ENCODE results near the gene ABHD16A.

ABHD16A gene

GRCh38 chr6:31702819-31703716, at the start of gene ABHD16A:
Gene ABHD16A, minus strand, starts transcription at chr6:31703324. Its CDS starts 43 bp downstream, at chr6:31703281.
- peak; percentile 87 for DNase-seq

GRCh38 chr6:31752739-31753319, 49.7 kb upstream of the ABHD16A start:
- no peak for DNase-seq

DNA sequence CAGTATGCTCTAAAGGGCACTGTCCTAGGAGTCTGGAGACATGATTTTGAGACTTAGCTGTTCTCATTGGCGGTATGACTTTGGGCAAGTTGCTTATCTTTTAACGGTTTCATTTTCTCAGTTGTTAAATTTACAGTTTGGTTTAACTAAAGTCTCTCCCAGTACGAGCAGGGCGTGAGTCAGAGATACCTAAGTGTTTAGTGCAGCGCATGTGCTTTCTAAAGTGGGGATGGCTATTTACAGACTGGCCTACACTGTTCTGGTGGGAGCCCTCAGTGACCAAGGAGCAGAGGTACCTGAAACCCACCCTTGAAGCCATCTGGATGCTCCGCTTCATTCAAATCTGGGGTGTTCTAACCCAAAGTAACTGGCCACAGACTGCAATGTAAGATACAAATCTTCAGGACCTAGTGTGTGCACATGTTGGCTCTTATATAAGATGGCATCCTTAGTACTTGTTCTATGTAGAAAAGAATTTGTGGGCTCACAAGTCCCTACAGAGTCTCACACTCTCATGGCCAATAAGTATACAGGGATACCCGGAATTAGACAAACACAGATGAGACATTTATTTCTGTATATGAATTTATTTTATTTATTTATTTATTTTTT, 47.4 kb upstream of the ABHD16A start:
- no peak for DNase-seq

DNA sequence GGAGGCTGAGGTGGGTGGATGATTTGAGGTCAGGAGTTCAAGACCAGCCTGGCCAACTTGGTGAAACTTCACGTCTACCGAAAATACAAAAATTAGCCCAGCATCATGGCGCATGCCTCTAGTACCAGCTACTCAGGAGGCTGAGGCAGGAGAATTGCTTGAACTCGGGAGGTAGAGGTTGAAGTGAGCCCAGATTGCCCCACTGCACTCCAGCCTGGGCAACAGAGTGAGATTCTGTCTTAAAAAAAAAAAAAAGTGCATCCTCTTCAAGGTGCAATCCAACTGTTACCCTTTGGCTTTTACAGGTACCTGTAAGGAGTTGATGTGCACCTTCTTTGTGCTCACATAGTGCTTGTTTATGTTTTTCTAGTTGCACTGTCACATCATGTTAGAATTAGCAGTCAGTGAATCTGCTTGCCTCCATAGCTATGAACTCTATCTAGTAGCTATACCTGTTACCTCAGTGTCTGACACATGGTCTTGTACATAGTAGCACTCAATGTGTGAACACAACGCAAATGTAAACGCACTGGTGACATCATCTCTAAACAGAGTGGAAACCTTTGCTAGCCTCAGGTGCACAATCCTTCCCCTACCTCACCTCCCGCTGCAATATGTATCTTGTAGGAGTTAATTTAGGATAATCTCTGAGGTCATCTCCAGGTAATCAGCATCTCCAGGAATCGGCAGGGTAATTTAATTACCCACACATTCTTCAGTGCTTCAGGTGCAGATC, 46.3 kb upstream of the ABHD16A start:
- no peak for DNase-seq

- DNase-seq: no peak
These were observed 41.3 kb upstream of the ABHD16A start for GRCh38 chr6:31744422-31744821.

- DNase-seq: no peak
These were observed 39.8 kb upstream of the ABHD16A start for GRCh38 chr6:31742894-31743293.

DNA sequence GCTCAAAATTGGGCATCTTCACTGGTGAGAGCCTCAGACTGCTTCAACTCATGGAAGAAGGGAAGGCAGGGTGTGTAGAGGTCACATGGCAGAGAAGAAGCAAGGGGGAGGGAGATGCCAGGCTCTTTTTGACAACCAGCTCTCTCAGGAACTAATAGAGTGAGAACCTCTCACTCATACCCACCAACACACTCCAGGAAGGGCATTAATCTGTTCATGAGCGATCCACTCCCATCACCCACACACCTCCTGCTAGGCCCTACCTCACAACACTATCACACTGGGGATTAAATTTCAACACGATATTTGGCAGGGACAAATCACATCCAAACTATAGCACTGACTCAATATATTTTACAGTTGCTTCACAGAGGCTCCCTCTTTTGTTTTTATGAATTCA, 38.7 kb upstream of the ABHD16A start:
- DNase-seq: no peak

DNA sequence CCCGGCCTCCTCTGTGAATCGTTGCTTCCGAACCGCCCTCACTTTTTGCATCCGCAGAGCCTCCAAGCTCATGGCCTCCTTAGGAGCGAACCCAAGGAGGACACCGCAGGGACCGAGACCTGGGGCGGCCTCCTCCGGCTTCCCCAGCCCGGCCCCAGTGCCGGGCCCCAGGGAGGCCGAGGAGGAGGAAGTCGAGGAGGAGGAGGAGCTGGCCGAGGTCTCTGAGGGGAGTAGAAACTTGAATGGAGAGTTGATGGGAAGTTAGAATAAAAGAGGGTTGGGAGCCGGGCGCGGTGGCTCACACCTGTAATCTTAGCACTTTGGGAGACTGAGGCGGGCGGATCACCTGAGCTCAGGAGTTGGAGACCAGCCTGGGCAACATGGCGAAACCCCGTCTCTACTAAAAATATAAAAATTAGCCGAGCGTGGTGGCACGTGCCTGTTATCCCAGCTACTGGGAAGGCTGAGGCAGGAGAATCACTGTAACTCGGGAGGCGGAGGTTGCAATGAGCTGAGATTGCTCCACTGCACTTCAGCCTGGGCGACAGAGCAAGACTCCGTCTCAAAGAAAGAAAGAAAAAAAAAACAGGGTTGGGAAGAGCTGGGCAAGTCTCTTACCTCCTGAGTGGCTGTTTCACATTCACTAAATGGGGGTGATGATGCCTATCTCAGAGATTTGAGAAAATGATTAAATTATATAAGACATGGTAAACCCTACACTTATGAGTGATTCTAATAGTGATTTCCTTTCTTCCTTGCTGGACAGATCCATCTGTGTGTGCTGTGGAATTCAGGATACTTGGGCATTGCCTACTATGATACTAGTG, 37.5 kb upstream of the ABHD16A start:
- no peak for DNase-seq

- peak; percentile 98 for DNase-seq
These were observed 36.7 kb upstream of the ABHD16A start, which contains the start of gene MSH5 for GRCh38 chr6:31739639-31740396. Gene MSH5, plus strand, starts transcription at chr6:31740005. Its CDS starts 462 bp downstream, at chr6:31740467.

DNA sequence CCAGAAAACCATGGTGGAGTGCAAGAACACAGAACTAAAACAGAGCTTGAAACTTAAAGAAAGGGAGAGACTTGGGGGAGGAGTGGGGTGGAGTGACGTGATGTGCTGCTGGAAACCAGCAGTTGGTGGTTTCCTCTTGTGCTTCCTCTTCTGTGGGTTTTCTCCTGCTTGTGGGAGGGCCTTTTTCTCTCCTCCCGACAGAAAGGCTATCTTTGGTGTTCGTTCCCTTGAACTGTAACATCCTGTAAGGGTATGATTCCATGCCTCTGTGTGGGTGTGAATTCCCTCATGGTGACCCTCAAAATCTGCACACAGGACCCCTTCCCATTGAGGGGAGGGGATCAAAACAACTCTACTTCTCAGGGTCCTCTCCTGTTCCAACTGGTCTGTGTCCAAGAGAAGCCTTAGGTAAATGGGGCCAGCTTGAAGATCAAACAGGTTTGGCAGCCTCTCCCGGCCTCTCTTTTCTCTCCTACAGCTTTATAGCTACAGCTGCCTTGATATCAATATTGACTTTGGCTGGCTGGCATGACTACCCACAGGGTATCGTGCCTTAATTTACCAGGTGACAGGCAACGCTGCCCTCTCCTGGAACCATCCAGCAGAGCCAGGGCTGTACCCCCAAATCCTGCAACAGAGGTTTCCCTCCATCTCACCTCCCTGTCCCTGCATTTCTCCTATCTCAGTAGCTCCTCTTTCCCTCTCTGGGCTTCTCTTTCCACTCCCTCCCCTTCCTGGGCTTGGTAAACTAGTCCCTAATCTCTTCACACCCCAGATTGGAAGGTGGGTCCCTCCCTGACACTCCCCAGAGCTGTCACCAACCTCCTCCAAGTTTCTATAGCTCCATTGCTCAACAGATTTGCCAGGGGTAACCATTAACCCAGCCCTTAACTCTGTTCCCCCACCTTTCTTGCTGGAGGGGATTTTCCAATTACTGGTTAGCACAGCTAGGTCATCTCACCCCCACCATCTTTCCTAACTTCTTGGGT, 35.2 kb upstream of the ABHD16A start:
- no peak for DNase-seq

DNA sequence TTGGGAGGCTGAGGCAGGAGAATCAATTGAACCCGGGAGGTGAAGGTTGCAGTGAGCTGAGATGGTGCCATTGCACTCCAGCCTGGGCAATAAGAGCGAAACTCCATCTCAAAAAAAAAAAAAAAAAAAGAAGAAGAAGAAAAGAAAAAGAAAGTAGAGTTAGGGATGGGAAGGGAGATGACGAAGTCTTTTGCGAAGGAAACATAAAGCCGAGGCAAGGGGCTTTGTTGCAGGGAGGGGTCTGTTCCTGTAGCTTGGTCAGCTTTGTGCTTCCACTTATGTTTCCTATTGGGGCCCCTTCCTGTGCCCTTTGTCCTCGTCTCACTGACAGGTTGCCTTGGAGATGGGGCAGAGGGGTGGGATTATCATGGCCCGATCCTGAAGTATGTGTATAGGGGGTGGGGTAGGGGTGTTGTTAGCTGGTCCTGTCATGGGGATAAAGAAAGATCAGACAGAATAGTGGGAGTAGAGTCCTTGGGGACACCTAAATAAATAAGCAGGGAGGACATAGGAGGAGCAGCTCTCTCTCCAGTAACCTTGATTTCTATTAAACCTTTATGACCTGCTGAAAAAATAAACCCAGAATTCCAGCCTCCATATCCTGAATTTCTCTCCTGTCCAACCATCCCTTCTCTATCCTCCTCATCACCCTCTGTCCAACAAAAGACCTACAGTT, 34.3 kb upstream of the ABHD16A start:
- no peak for DNase-seq

- no peak for DNase-seq
These were observed 33.7 kb upstream of the ABHD16A start for GRCh38 chr6:31736768-31737314.

- peak; percentile 54 for DNase-seq
These were observed 33.1 kb upstream of the ABHD16A start, which contains the start of gene CLIC1 for GRCh38 chr6:31736021-31736767. Gene CLIC1, minus strand, starts transcription at chr6:31736530. Its CDS starts 230 bp downstream, at chr6:31736300.

- no peak for DNase-seq
These were observed 31.8 kb upstream of the ABHD16A start for GRCh38 chr6:31734821-31735406.

GRCh38 chr6:31734247-31734820, 31.2 kb upstream of the ABHD16A start:
- no peak for DNase-seq

- DNase-seq: no peak
These were observed 30.6 kb upstream of the ABHD16A start for GRCh38 chr6:31733734-31734133.

GRCh38 chr6:31732029-31732428, 28.9 kb upstream of the ABHD16A start:
- DNase-seq: no peak
